Measurements from ENCODE around the gene NDUFA8.

Gene NDUFA8

GRCh38 chr9:122115176-122116035 lies 44.2 kb downstream of the NDUFA8 start:
- peaks cover 0 to 5% of the 10 kb centered on the region in 2 donors for H3K27me3 ChIP-seq
- no peaks in the 10 kb centered on the region for H3K36me3 ChIP-seq
- H3K4me1 ChIP-seq = no peaks in the 10 kb centered on the region
- no peak for DNase-seq
- no peaks in the 10 kb centered on the region for H3K9me3 ChIP-seq
- intact Hi-C loops (cut with DNase I; ENCODE audit: low total_unique reads) = no loop called here
- no peak for TF ChIP-seq CTCF (IDR thresholded peaks at IDR 0.05)
- H3K4me3 ChIP-seq = no peak overlapping the region
- H3K27ac ChIP-seq = no peak overlapping the region

- H3K27ac ChIP-seq = no peak overlapping the region
- DNase-seq = no peak
- TF ChIP-seq CTCF (IDR thresholded peaks at IDR 0.05) = no peak
- no peaks in the 10 kb centered on the region for H3K9me3 ChIP-seq
- H3K36me3 ChIP-seq = no peaks in the 10 kb centered on the region
- H3K27me3 ChIP-seq = peaks cover 0 to 5% of the 10 kb centered on the region in 2 donors
- no peaks in the 10 kb centered on the region for H3K4me1 ChIP-seq
- no peak overlapping the region for H3K4me3 ChIP-seq
- intact Hi-C loops (cut with DNase I; ENCODE audit: low total_unique reads) = no loop called here
Measured at GRCh38 chr9:122113574-122113973, 46.0 kb downstream of the NDUFA8 start.

GRCh38 chr9:122112238-122112637 lies 47.3 kb downstream of the NDUFA8 start:
- H3K4me1 ChIP-seq = no peaks in the 10 kb centered on the region
- peaks cover 0 to 5% of the 10 kb centered on the region in 2 donors for H3K27me3 ChIP-seq
- no peak overlapping the region for H3K27ac ChIP-seq
- no peak for DNase-seq
- TF ChIP-seq CTCF (IDR thresholded peaks at IDR 0.05) = no peak
- H3K36me3 ChIP-seq = no peaks in the 10 kb centered on the region
- intact Hi-C loops (cut with DNase I; ENCODE audit: low total_unique reads) = no loop called here
- no peak overlapping the region for H3K4me3 ChIP-seq
- no peaks in the 10 kb centered on the region for H3K9me3 ChIP-seq

- TF ChIP-seq CTCF (IDR thresholded peaks at IDR 0.05) = no peak
- intact Hi-C loops (cut with DNase I; ENCODE audit: low total_unique reads) = no loop called here
- Histone ChIP-seq H3K36me3 (no peaks in the 10 kb centered on the region), H3K9me3 (no peaks in the 10 kb centered on the region), H3K27ac (no peak overlapping the region), H3K4me1 (no peaks in the 10 kb centered on the region), H3K4me3 (no peak overlapping the region), H3K27me3 (peaks cover 0 to 3% of the 10 kb centered on the region in 2 donors)
- DNase-seq = no peak
Measured at GRCh38 chr9:122111413-122112085, 48.0 kb downstream of the NDUFA8 start.

- H3K9me3 ChIP-seq = no peaks in the 10 kb centered on the region
- no peak overlapping the region for H3K27ac ChIP-seq
- no peak overlapping the region for H3K4me3 ChIP-seq
- no peak for TF ChIP-seq CTCF (IDR thresholded peaks at IDR 0.05)
- H3K27me3 ChIP-seq = no peaks in the 10 kb centered on the region
- intact Hi-C loops (cut with DNase I; ENCODE audit: low total_unique reads) = no loop called here
- no peaks in the 10 kb centered on the region for H3K36me3 ChIP-seq
- H3K4me1 ChIP-seq = no peaks in the 10 kb centered on the region
- no peak for DNase-seq
Measured at GRCh38 chr9:122110100-122110833, 49.3 kb downstream of the NDUFA8 start.

Measured in tibial artery (tissue), 4 donors.